ENCODE measurements around the gene UGGT2.
A peak's percentile ranks its signal among the peaks of the same experiment; 100 is the strongest.
"Not testable (repeated sequence)": the region's sequence is repeated elsewhere in the genome, so short reads cannot be mapped to it uniquely, and the experiment has no call there.

UGGT2 gene

GRCh38 chr13:96051491-96051890, 1.7 kb downstream of the UGGT2 start:
- not testable (repeated sequence) for DNase-seq

GRCh38 chr13:96050955-96051354, 2.2 kb downstream of the UGGT2 start:
- not testable (repeated sequence) for DNase-seq

- not testable (repeated sequence) for DNase-seq
These were observed 6.6 kb downstream of the UGGT2 start for GRCh38 chr13:96046449-96047126.

DNA sequence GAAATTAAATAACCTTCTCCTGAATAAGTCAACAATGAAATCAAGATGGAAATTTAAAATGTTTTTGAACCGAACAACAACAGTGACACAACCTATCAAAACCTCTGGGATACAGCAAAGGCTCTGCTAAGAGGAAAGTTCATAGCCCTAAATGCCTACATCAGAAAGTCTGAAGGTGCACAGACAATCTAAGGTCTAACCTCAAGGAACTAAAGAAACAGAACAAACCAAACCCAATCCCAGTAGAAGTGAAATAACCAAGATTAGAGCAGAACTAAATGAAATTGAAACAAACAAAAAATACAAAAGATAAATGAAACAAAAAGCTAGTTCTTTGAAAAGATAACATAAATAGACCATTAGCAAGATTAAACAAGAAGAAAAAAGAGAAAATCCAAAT, 9.0 kb downstream of the UGGT2 start:
- DNase-seq: no peak

- no peak for DNase-seq
These were observed 11.7 kb downstream of the UGGT2 start for GRCh38 chr13:96041326-96042110.

- DNase-seq: no peak
These were observed 16.7 kb downstream of the UGGT2 start for GRCh38 chr13:96036515-96036914.

- no peak for DNase-seq
These were observed 18.5 kb downstream of the UGGT2 start for GRCh38 chr13:96034662-96035061.

- no peak for DNase-seq
These were observed 19.8 kb downstream of the UGGT2 start for GRCh38 chr13:96033220-96034015.

GRCh38 chr13:96032717-96033116, 20.5 kb downstream of the UGGT2 start:
- no peak for DNase-seq

DNA sequence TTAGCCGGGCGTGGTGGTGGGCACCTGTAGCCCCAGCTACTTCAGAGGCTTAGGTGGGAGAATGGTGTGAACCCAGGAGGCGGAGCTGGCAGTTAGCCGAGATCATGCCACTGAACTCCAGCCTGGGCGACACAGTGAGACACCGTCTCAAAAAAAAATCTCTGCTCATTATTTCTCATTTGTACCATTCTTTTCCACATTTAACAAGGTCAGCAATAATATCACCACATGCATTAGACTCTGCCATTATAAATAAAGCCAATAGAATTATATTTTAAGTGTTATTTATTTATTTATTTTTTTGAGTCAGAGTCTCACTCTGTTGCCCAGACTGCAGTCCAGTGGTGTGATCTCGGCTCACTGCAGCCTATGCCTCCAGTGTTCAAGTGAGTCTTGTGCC, 24.2 kb downstream of the UGGT2 start:
- no peak for DNase-seq

- no peak for DNase-seq
These were observed 25.7 kb downstream of the UGGT2 start for GRCh38 chr13:96027496-96027895.

- DNase-seq: no peak
These were observed 27.9 kb downstream of the UGGT2 start for GRCh38 chr13:96025283-96025682.

GRCh38 chr13:96020931-96021330, 32.3 kb downstream of the UGGT2 start:
- DNase-seq: no peak

GRCh38 chr13:96020155-96020575, 33.0 kb downstream of the UGGT2 start:
- DNase-seq: peak; percentile 10

- no peak for DNase-seq
These were observed 35.1 kb downstream of the UGGT2 start for GRCh38 chr13:96018135-96018534.

- DNase-seq: no peak
These were observed 41.8 kb downstream of the UGGT2 start for GRCh38 chr13:96011291-96011872.

GRCh38 chr13:96003304-96003703, 49.9 kb downstream of the UGGT2 start:
- DNase-seq: no peak

GRCh38 chr13:96002322-96003131, 50.7 kb downstream of the UGGT2 start:
- no peak for DNase-seq

- DNase-seq: no peak
These were observed 53.1 kb downstream of the UGGT2 start for GRCh38 chr13:96000069-96000468.

DNA sequence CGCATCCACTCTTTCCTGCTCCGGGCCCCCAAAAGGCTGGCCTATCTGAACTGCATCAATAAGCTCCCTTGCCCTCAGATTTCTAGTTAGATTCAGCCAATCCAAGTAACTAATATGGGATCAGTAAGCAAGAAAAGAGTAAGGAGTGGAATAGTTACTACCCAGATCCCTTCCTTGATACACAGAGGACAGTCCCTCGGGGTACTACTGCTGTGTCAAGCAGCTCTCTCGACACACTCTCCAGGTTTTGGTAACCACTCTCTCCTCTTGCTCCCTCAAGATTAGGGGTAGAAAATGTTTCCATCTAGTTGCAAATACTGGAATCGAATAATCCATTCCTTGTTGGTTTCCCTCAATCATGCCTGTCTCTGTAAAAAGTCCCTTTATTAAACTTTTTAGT, 65.4 kb downstream of the UGGT2 start:
- no peak for DNase-seq

GRCh38 chr13:95982144-95982543, 71.1 kb downstream of the UGGT2 start:
- no peak for DNase-seq

DNA sequence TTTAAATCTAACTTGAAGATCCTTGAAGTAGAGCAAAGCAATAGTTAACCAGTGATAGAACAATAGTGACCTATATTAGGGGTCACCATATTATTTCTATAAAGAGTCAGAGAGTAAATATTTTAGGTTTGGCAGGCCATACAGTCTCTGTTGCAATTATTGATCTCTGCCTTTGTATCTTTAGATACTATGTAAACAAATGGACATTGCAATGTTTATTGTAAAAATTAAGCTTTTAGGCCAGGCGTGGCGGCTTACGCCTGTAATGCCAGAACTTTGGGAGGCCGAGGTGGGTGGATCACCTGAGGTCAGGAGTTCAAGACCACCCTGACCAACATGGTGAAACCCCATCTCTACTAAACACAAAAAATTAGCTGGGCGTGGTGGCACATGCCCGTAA, 80.5 kb downstream of the UGGT2 start:
- not testable (repeated sequence) for DNase-seq
